IPS-18c (cell line): ENCODE results near the gene METTL23.

Source experiments
- H3K4me3 ChIP-seq: 2 replicates; pipeline ENCODE4 v1.7.0; 2013; ENCODE audit warnings: low read depth, mild to moderate bottlenecking, low read length, moderate library complexity; ENCODE audit not compliant: insufficient read depth
- H3K9me3 ChIP-seq: one replicate; pipeline ENCODE4 v1.6.1; 2013; ENCODE audit warnings: mild to moderate bottlenecking, low read length, moderate library complexity; ENCODE audit not compliant: control insufficient read depth, insufficient read depth

The METTL23 gene

GRCh38 chr17:76726776-76727718 lies at the start of gene METTL23:
METTL23 (plus strand) TSS chr17:76726839; CDS start chr17:76729711, 2,872 bp downstream.
- H3K4me3 ChIP-seq = peak within 1 kb of the TSS; percentile 99
- H3K9me3 ChIP-seq = no peaks in the 10 kb centered on the region

- Histone ChIP-seq H3K9me3 (no peaks in the 10 kb centered on the region), H3K4me3 (no peak overlapping the region)
These were observed 49.2 kb upstream of the METTL23 start for GRCh38 chr17:76677406-76677805.

GRCh38 chr17:76678330-76678729 lies 48.3 kb upstream of the METTL23 start:
- no peaks in the 10 kb centered on the region for H3K9me3 ChIP-seq
- no peak overlapping the region for H3K4me3 ChIP-seq

- H3K4me3 ChIP-seq = no peak overlapping the region
These were observed 47.4 kb upstream of the METTL23 start for GRCh38 chr17:76679239-76679638.

GRCh38 chr17:76681222-76682137 lies 45.2 kb upstream of the METTL23 start:
- Histone ChIP-seq H3K9me3 (no peaks in the 10 kb centered on the region), H3K4me3 (no peak overlapping the region)

More at GRCh38 chr17:76679239-76679638, 47.4 kb upstream of the METTL23 start:
- H3K9me3 ChIP-seq = no peaks in the 10 kb centered on the region

GRCh38 chr17:76682296-76682695 lies 44.3 kb upstream of the METTL23 start:
- Histone ChIP-seq H3K4me3 (no peak overlapping the region), H3K9me3 (no peaks in the 10 kb centered on the region)

- Histone ChIP-seq H3K4me3 (no peak overlapping the region), H3K9me3 (no peaks in the 10 kb centered on the region)
These were observed 43.5 kb upstream of the METTL23 start for GRCh38 chr17:76683011-76683755.

GRCh38 chr17:76683921-76684745 lies 42.5 kb upstream of the METTL23 start:
- Histone ChIP-seq H3K4me3 (no peak overlapping the region), H3K9me3 (no peaks in the 10 kb centered on the region)

GRCh38 chr17:76684756-76685155 lies 41.9 kb upstream of the METTL23 start:
- H3K4me3 ChIP-seq = no peak overlapping the region
- no peaks in the 10 kb centered on the region for H3K9me3 ChIP-seq

GRCh38 chr17:76685366-76685765 lies 41.3 kb upstream of the METTL23 start:
- no peaks in the 10 kb centered on the region for H3K9me3 ChIP-seq
- no peak overlapping the region for H3K4me3 ChIP-seq

- Histone ChIP-seq H3K9me3 (no peaks in the 10 kb centered on the region), H3K4me3 (no peak overlapping the region)
These were observed 40.8 kb upstream of the METTL23 start for GRCh38 chr17:76685846-76686245.

- Histone ChIP-seq H3K4me3 (no peak overlapping the region), H3K9me3 (no peaks in the 10 kb centered on the region)
These were observed 39.9 kb upstream of the METTL23 start for GRCh38 chr17:76686538-76687297.

- Histone ChIP-seq H3K9me3 (no peaks in the 10 kb centered on the region), H3K4me3 (no peak overlapping the region)
These were observed 39.1 kb upstream of the METTL23 start for GRCh38 chr17:76687298-76688164.

- no peaks in the 10 kb centered on the region for H3K9me3 ChIP-seq
- H3K4me3 ChIP-seq = no peak overlapping the region
These were observed 38.4 kb upstream of the METTL23 start for GRCh38 chr17:76688165-76688622.

- Histone ChIP-seq H3K4me3 (no peak overlapping the region), H3K9me3 (no peaks in the 10 kb centered on the region)
These were observed 36.8 kb upstream of the METTL23 start for GRCh38 chr17:76689859-76690258.
